ENCODE results near the gene PRSS48.

Gene PRSS48

DNA sequence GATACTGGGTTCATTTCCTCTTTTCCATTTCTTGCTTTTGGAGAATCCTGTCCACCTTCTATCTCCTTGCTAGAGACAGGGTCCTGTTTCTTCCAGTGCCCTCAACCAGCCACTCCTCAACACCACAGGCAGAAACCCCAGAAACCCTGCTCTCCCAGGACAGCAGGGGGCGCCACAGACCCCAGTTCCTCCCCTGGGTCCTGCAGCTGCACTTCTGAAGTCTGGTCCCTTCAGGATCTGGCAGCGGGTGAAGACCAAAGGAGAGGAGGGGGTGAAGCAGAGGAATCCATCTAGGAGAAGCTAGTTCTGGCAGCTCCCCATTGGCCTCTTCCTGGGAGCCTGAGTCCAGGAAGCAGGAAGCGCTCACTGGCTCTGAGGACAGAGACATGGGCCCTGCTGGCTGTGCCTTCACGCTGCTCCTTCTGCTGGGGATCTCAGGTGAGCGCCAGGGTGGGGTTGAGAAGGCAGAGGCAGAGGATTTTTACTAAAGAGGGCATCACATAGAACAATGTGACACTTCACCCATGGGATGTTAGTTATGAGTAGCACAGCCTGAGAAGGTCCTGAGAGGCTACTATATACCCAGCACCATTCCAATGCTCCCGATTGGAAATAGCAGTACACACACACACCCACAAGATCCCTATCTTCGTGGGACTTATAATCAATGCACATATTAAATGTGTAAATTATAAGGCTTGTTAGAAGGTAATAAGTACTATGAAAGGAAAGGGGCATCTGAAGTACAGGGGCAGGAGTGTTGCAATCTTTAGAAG lies at the start of gene PRSS48:
PRSS48 (plus strand) TSS at position 375 of the 776 bp plus-strand sequence; CDS start at position 387, 12 bp downstream.
- Histone ChIP-seq H3K27ac (no peak within 1 kb of the TSS), H3K27me3 (no peaks in the 10 kb centered on the region), H3K4me1 (ENCODE audit: control insufficient read depth in 1 of 2, insufficient read depth in 1 of 2, low read depth in 1 of 2, low read length in 1 of 2) (no peaks in the 10 kb centered on the region), H3K9me3 (no peaks in the 10 kb centered on the region), H3K36me3 (no peaks in the 10 kb centered on the region), H3K4me3 (ENCODE audit: low read depth in 1 of 2, low read length in 1 of 2) (no peak within 1 kb of the TSS)
- TF ChIP-seq, protein P1, sequence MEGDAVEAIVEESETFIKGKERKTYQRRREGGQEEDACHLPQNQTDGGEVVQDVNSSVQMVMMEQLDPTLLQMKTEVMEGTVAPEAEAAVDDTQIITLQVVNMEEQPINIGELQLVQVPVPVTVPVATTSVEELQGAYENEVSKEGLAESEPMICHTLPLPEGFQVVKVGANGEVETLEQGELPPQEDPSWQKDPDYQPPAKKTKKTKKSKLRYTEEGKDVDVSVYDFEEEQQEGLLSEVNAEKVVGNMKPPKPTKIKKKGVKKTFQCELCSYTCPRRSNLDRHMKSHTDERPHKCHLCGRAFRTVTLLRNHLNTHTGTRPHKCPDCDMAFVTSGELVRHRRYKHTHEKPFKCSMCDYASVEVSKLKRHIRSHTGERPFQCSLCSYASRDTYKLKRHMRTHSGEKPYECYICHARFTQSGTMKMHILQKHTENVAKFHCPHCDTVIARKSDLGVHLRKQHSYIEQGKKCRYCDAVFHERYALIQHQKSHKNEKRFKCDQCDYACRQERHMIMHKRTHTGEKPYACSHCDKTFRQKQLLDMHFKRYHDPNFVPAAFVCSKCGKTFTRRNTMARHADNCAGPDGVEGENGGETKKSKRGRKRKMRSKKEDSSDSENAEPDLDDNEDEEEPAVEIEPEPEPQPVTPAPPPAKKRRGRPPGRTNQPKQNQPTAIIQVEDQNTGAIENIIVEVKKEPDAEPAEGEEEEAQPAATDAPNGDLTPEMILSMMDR (IDR thresholded peaks at IDR 0.05) = no peak

DNA sequence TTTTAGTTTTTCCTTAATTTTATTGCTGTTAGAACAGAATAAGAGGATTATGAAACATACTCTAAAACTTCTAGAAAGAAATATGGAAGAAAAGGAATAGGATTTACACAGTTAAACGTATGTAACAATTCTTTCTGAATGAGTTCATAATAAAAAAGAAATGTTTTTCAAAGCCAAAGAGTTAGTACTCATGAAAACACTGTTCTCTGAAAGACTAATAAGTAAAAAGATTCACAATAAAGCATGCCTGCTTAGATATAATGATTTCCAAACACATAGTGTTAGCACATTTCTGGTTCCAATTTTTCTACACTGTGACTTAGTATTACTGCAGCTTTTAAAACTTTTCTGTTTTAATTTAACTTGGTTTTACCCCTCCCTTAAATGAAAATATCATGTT lies 49.8 kb upstream of the PRSS48 start:
- no peaks in the 10 kb centered on the region for H3K4me1 ChIP-seq (ENCODE audit: control insufficient read depth in 1 of 2, insufficient read depth in 1 of 2, low read depth in 1 of 2, low read length in 1 of 2)
- no peaks in the 10 kb centered on the region for H3K36me3 ChIP-seq
- peaks cover 3% of the 10 kb centered on the region for H3K27me3 ChIP-seq
- H3K27ac ChIP-seq = no peak overlapping the region
- TF ChIP-seq, protein P1 (IDR thresholded peaks at IDR 0.05) = no peak
- no peaks in the 10 kb centered on the region for H3K9me3 ChIP-seq
- H3K4me3 ChIP-seq (ENCODE audit: low read depth in 1 of 2, low read length in 1 of 2) = no peak overlapping the region

GRCh38 chr4:151227731-151228130 lies 49.2 kb upstream of the PRSS48 start:
- Histone ChIP-seq H3K9me3 (no peaks in the 10 kb centered on the region), H3K36me3 (no peaks in the 10 kb centered on the region), H3K4me3 (ENCODE audit: low read depth in 1 of 2, low read length in 1 of 2) (no peak overlapping the region), H3K4me1 (ENCODE audit: control insufficient read depth in 1 of 2, insufficient read depth in 1 of 2, low read depth in 1 of 2, low read length in 1 of 2) (no peaks in the 10 kb centered on the region), H3K27me3 (peaks cover 3% of the 10 kb centered on the region), H3K27ac (no peak overlapping the region)
- TF ChIP-seq, protein P1 (IDR thresholded peaks at IDR 0.05) = no peak

GRCh38 chr4:151228189-151229119 lies 48.5 kb upstream of the PRSS48 start:
- Histone ChIP-seq H3K27ac (no peak overlapping the region), H3K4me1 (ENCODE audit: control insufficient read depth in 1 of 2, insufficient read depth in 1 of 2, low read depth in 1 of 2, low read length in 1 of 2) (no peaks in the 10 kb centered on the region), H3K27me3 (peaks cover 3% of the 10 kb centered on the region), H3K4me3 (ENCODE audit: low read depth in 1 of 2, low read length in 1 of 2) (no peak overlapping the region), H3K36me3 (no peaks in the 10 kb centered on the region), H3K9me3 (no peaks in the 10 kb centered on the region)
- TF ChIP-seq, protein P1 (IDR thresholded peaks at IDR 0.05) = no peak

DNA sequence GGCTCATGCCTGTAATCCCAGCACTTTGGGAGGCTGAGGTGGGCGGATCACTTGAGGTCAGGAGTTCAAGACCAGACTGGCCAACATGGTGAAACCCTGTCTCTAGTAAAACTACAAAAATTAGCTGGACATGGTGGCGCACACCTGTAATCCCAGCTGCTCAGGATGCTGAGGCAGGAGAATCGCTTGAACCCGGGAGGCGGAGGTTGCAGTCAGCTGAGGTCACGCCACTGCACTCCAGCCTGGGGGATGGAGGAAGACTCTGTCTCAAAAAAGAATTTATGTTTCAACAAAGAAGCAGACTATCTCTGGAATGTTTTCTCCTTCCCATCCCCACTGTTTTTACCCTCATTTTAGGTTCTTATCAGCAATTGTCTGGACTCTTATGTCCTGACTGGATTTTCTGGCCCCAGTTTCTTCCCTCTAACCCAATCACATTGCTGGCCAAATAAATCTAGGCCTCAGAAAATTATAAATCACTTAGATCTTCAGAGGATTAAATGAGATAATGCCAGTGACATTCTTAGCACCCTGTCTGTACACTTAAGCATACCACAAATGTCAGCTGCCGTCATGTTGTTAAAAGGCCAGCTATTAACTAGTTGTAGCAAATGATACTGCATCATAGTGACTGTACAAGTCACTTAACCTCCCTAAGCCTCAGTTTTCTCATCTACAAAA lies 44.9 kb upstream of the PRSS48 start:
- Histone ChIP-seq H3K4me1 (ENCODE audit: control insufficient read depth in 1 of 2, insufficient read depth in 1 of 2, low read depth in 1 of 2, low read length in 1 of 2) (no peaks in the 10 kb centered on the region), H3K4me3 (ENCODE audit: low read depth in 1 of 2, low read length in 1 of 2) (no peak overlapping the region), H3K9me3 (no peaks in the 10 kb centered on the region), H3K27me3 (peaks cover 3% of the 10 kb centered on the region), H3K36me3 (no peaks in the 10 kb centered on the region), H3K27ac (no peak overlapping the region)
- TF ChIP-seq, protein P1 (IDR thresholded peaks at IDR 0.05) = no peak

Measured in neutrophil (primary cell).